ENCODE data around the gene POT1. TPM values are rescaled to one million over a fixed set of nuclear protein-coding genes. Genes with fewer than 3 reads are reported as not detected.

Gene POT1
- total RNA-seq, 1 experiment from 2014 or later: 21.6 TPM

GRCh38 chr7:124781418-124781817, 148.2 kb downstream of the POT1 start:
- Mint-ChIP-seq H3K4me3 (ENCODE audit: unreplicated experiment) (no peak overlapping the region), H3K9me3 (ENCODE audit: unreplicated experiment) (no peaks in the 10 kb centered on the region), H3K27me3 (ENCODE audit: insufficient read depth, unreplicated experiment) (peaks cover 5% of the 10 kb centered on the region), H3K36me3 (ENCODE audit: insufficient read depth, unreplicated experiment) (no peaks in the 10 kb centered on the region), H3K27ac (ENCODE audit: unreplicated experiment) (no peak overlapping the region), H3K4me1 (ENCODE audit: low read depth, unreplicated experiment) (no peaks in the 10 kb centered on the region)
- H3K27me3 ChIP-seq (replicated peaks; ENCODE audit: control insufficient read depth, insufficient read depth, low read length): no peaks in the 10 kb centered on the region
- H3K36me3 ChIP-seq (ENCODE audit: control insufficient read depth, insufficient read depth, low read length): no peaks in the 10 kb centered on the region
- TF ChIP-seq CTCF (IDR thresholded peaks at IDR 0.05; ENCODE audit: insufficient read depth in 1 of 2, low read depth in 1 of 2, low read length in 1 of 2, severe bottlenecking in 1 of 2, unreplicated experiment in 1 of 2): no peak
- BruUV-seq (replicated peaks): no TSS peak
- ChIA-PET POLR2A (no interaction called here), CTCF (no interaction called here)
- intact Hi-C loops (cut with micrococcal nuclease; ENCODE audit: unreplicated experiment): no loop called here
- no peak for DNase-seq
- H3K4me1 ChIP-seq: no peaks in the 10 kb centered on the region
- H3K4me3 ChIP-seq (ENCODE audit: low read depth, low read length): no peak overlapping the region
- H3K9me3 ChIP-seq: no peaks in the 10 kb centered on the region

GRCh38 chr7:124780608-124781007, 149.0 kb downstream of the POT1 start:
- intact Hi-C loops (cut with micrococcal nuclease; ENCODE audit: unreplicated experiment): no loop called here

GRCh38 chr7:124780056-124780455, 149.6 kb downstream of the POT1 start:
- Histone ChIP-seq H3K27me3 (replicated peaks; ENCODE audit: control insufficient read depth, insufficient read depth, low read length) (no peaks in the 10 kb centered on the region), H3K4me1 (no peaks in the 10 kb centered on the region), H3K9me3 (no peaks in the 10 kb centered on the region), H3K4me3 (ENCODE audit: low read depth, low read length) (no peak overlapping the region), H3K36me3 (ENCODE audit: control insufficient read depth, insufficient read depth, low read length) (no peaks in the 10 kb centered on the region)
- H3K4me3 Mint-ChIP-seq (ENCODE audit: unreplicated experiment): no peak overlapping the region
- CTCF ChIA-PET: no interaction called here
- POLR2A ChIA-PET: no interaction called here
- intact Hi-C loops (cut with micrococcal nuclease; ENCODE audit: unreplicated experiment): no loop called here
- BruUV-seq (replicated peaks): no TSS peak
- no peaks in the 10 kb centered on the region for H3K4me1 Mint-ChIP-seq (ENCODE audit: low read depth, unreplicated experiment)
- no peaks in the 10 kb centered on the region for H3K36me3 Mint-ChIP-seq (ENCODE audit: insufficient read depth, unreplicated experiment)
- H3K27me3 Mint-ChIP-seq (ENCODE audit: insufficient read depth, unreplicated experiment): peaks cover 5% of the 10 kb centered on the region
- no peaks in the 10 kb centered on the region for H3K9me3 Mint-ChIP-seq (ENCODE audit: unreplicated experiment)
- no peak for TF ChIP-seq CTCF (IDR thresholded peaks at IDR 0.05; ENCODE audit: insufficient read depth in 1 of 2, low read depth in 1 of 2, low read length in 1 of 2, severe bottlenecking in 1 of 2, unreplicated experiment in 1 of 2)
- no peak for DNase-seq
- H3K27ac Mint-ChIP-seq (ENCODE audit: unreplicated experiment): no peak overlapping the region

More at GRCh38 chr7:124780608-124781007, 149.0 kb downstream of the POT1 start:
- H3K4me1 Mint-ChIP-seq (ENCODE audit: low read depth, unreplicated experiment): no peaks in the 10 kb centered on the region
- DNase-seq: no peak
- no TSS peak for BruUV-seq (replicated peaks)
- no peak for TF ChIP-seq CTCF (IDR thresholded peaks at IDR 0.05; ENCODE audit: insufficient read depth in 1 of 2, low read depth in 1 of 2, low read length in 1 of 2, severe bottlenecking in 1 of 2, unreplicated experiment in 1 of 2)
- H3K36me3 Mint-ChIP-seq (ENCODE audit: insufficient read depth, unreplicated experiment): no peaks in the 10 kb centered on the region
- no peaks in the 10 kb centered on the region for H3K27me3 ChIP-seq (replicated peaks; ENCODE audit: control insufficient read depth, insufficient read depth, low read length)
- H3K4me3 Mint-ChIP-seq (ENCODE audit: unreplicated experiment): no peak overlapping the region
- H3K27ac Mint-ChIP-seq (ENCODE audit: unreplicated experiment): no peak overlapping the region
- no peaks in the 10 kb centered on the region for H3K36me3 ChIP-seq (ENCODE audit: control insufficient read depth, insufficient read depth, low read length)
- H3K4me3 ChIP-seq (ENCODE audit: low read depth, low read length): no peak overlapping the region
- POLR2A ChIA-PET: no interaction called here
- H3K4me1 ChIP-seq: no peaks in the 10 kb centered on the region
- peaks cover 5% of the 10 kb centered on the region for H3K27me3 Mint-ChIP-seq (ENCODE audit: insufficient read depth, unreplicated experiment)
- no peaks in the 10 kb centered on the region for H3K9me3 Mint-ChIP-seq (ENCODE audit: unreplicated experiment)
- CTCF ChIA-PET: no interaction called here
- H3K9me3 ChIP-seq: no peaks in the 10 kb centered on the region

Measured in Caco-2 (cell line).